CD14-positive monocyte (primary cell): ENCODE results near the gene DCTN2. TPM values are rescaled to one million over a fixed set of nuclear protein-coding genes. Genes with fewer than 3 reads are reported as not detected.

Experiments
- DNase-seq, 3 donors: peaks; one replicate each; pipeline ENCODE4 v3.0.0-alpha.2; 2011 to 2022
- H2AFZ ChIP-seq: 2 replicates; pipeline ENCODE4 v1.6.0; 2012; ENCODE audit warnings: mild to moderate bottlenecking, low read depth, low read length, inconsistent platforms; ENCODE audit not compliant: insufficient read depth, poor library complexity, severe bottlenecking
- H3K27ac ChIP-seq, 2 donors: 1 replicate in 1 of 2; 2 replicates in 1 of 2; pipeline ENCODE4 v1.5.1; 2012 to 2013; ENCODE audit warnings: low read length in 2 of 2, control low read depth in 1 of 2, inconsistent platforms in 1 of 2, low read depth in 1 of 2, mild to moderate bottlenecking in 1 of 2
- H3K27me3 ChIP-seq, 2 donors: one replicate each; pipeline versions ENCODE4 v1.6.0 to v1.6.1; 2011 to 2013; ENCODE audit warnings: low read length in 2 of 2; ENCODE audit not compliant: control insufficient read depth in 2 of 2, insufficient read depth in 2 of 2
- H3K36me3 ChIP-seq, 2 donors: replicated peaks in 1 of 2; 1 replicate in 1 of 2; 2 replicates in 1 of 2; pipeline versions ENCODE4 v1.5.1 to v1.6.1; 2012 to 2013; ENCODE audit warnings: low read length in 2 of 2, control low read depth in 1 of 2, inconsistent platforms in 1 of 2, mild to moderate bottlenecking in 1 of 2; ENCODE audit not compliant: insufficient read depth in 2 of 2, control insufficient read depth in 1 of 2
- H3K4me1 ChIP-seq, 2 donors: 1 replicate in 1 of 2; 2 replicates in 1 of 2; pipeline versions ENCODE4 v1.5.1 to v1.6.1; 2012 to 2013; ENCODE audit warnings: low read length in 2 of 2, control low read depth in 1 of 2, inconsistent platforms in 1 of 2, mild to moderate bottlenecking in 1 of 2, moderate library complexity in 1 of 2; ENCODE audit not compliant: insufficient read depth in 2 of 2, control insufficient read depth in 1 of 2
- H3K4me2 ChIP-seq: replicated peaks from 2 replicates; pipeline ENCODE3; 2012; ENCODE audit warnings: low read length, moderate library complexity, mild to moderate bottlenecking; ENCODE audit not compliant: poor library complexity, severe bottlenecking; ENCODE audit errors: extremely low read depth
- H3K4me3 ChIP-seq, 3 experiments: fragments of 200-600 bp in 1 of 3; sonication (generic) in 1 of 3; replicated peaks in 1 of 3; 1 replicate in 2 of 3; 2 replicates in 1 of 3; pipeline ENCODE4 v1.5.1; 2011 to 2013; ENCODE audit warnings: low read length in 3 of 3, mild to moderate bottlenecking in 3 of 3, control low read depth in 2 of 3, low read depth in 2 of 3, inconsistent platforms in 1 of 3, moderate library complexity in 1 of 3
- H3K79me2 ChIP-seq: 2 replicates; pipeline ENCODE4 v1.6.0; 2012; ENCODE audit warnings: mild to moderate bottlenecking, control low read depth, inconsistent platforms, low read length, moderate library complexity; ENCODE audit not compliant: insufficient read depth
- H3K9ac ChIP-seq: 2 replicates; pipeline ENCODE4 v1.6.0; 2017; ENCODE audit warnings: low read length, mild to moderate bottlenecking; ENCODE audit not compliant: insufficient read depth, poor library complexity, severe bottlenecking
- H3K9me3 ChIP-seq, 2 donors: replicated peaks in 1 of 2; 1 replicate in 1 of 2; 2 replicates in 1 of 2; pipeline versions ENCODE4 v1.5.1 to v1.6.1; 2012 to 2013; ENCODE audit warnings: low read length in 2 of 2, control low read depth in 1 of 2; ENCODE audit not compliant: control insufficient read depth in 1 of 2, insufficient read depth in 1 of 2
- H4K20me1 ChIP-seq: 2 replicates; pipeline ENCODE4 v1.6.0; 2012; ENCODE audit warnings: mild to moderate bottlenecking, low read length, control low read depth, moderate library complexity; ENCODE audit not compliant: insufficient read depth
- H3K27ac Mint-ChIP-seq, 7 donors: one replicate each; pipeline ENCODE4 v1.8.0; 2020; ENCODE audit warnings: mild to moderate bottlenecking in 7 of 7, mixed read lengths in 7 of 7, moderate library complexity in 6 of 7, inconsistent platforms in 2 of 7
- H3K27me3 Mint-ChIP-seq, 3 donors: one replicate each; pipeline ENCODE4 v1.8.0; 2021 to 2022; ENCODE audit warnings: low read depth in 3 of 3, mild to moderate bottlenecking in 3 of 3, mixed read lengths in 3 of 3, moderate library complexity in 3 of 3, inconsistent platforms in 1 of 3
- H3K36me3 Mint-ChIP-seq, 2 donors: one replicate each; pipeline ENCODE4 v1.8.0; 2020; ENCODE audit warnings: mixed read lengths in 2 of 2, inconsistent platforms in 1 of 2, mild to moderate bottlenecking in 1 of 2
- H3K4me1 Mint-ChIP-seq: one replicate; pipeline ENCODE4 v1.8.0; 2020; ENCODE audit warnings: mild to moderate bottlenecking, mixed read lengths
- H3K4me3 Mint-ChIP-seq, 2 donors: one replicate each; pipeline ENCODE4 v1.8.0; 2020; ENCODE audit warnings: mild to moderate bottlenecking in 2 of 2, mixed read lengths in 2 of 2, moderate library complexity in 1 of 2
- H3K9me3 Mint-ChIP-seq, 7 donors: one replicate each; pipeline ENCODE4 v1.8.0; 2020 to 2022; ENCODE audit warnings: mixed read lengths in 7 of 7, mild to moderate bottlenecking in 6 of 7, moderate library complexity in 6 of 7, inconsistent platforms in 2 of 7
- WGBS: methylation state at CpG from one replicate; pipeline ENCODE4 v1.1.5; 2013; ENCODE audit warnings: missing lambda C conversion rate; ENCODE audit not compliant: insufficient coverage; 5-methylcytosine and 5-hydroxymethylcytosine counted together
- intact Hi-C, 2 donors: fragments of 100-400 bp; cut with micrococcal nuclease; formaldehyde crosslinking; loops; one replicate each; pipeline versions ENCODE4 v1.15.0 to v1.15.1; 2023
- polyA plus RNA-seq, 3 donors: library from polyadenylated mRNA; depleted of rRNA in 1 of 3; unstranded in 2 of 3; stranded (reverse) in 1 of 3; fragments of 300-500 nt in 2 of 3; fragments of >200 nt in 1 of 3; fragmentation: Illumina TruSeq in 2 of 3; gene quantifications; 1 replicate in 2 of 3; 2 replicates in 1 of 3; pipeline ENCODE4 v1.2.3, GENCODE V29; 2012 to 2021
- TF ChIP-seq, protein P1 (sequence below): fragments of 200-600 bp; IDR thresholded peaks from one replicate; pipeline ENCODE4 v1.8.0; 2022; ENCODE audit warnings: antibody characterized with exemption, mild to moderate bottlenecking

The DCTN2 gene
- polyA plus RNA-seq, 3 donors: 72.8 to 94.5 (median 82.2) TPM

- H3K4me3 Mint-ChIP-seq: no peak overlapping the region
- Histone ChIP-seq H3K9ac (no peak overlapping the region), H3K36me3 (no peaks in the 10 kb centered on the region), H3K4me3 (no peak overlapping the region), H3K4me2 (no peak overlapping the region), H2AFZ (no peak overlapping the region), H3K27ac (no peak overlapping the region), H4K20me1 (no peaks in the 10 kb centered on the region), H3K79me2 (no peaks in the 10 kb centered on the region), H3K9me3 (no peaks in the 10 kb centered on the region), H3K27me3 (peaks cover 17 to 21% of the 10 kb centered on the region in 2 donors), H3K4me1 (peaks cover 4 to 6% of the 10 kb centered on the region in 2 donors)
- peaks cover 0 to 11% (median 0%) of the 10 kb centered on the region in 7 donors for H3K9me3 Mint-ChIP-seq
- TF ChIP-seq, protein P1, sequence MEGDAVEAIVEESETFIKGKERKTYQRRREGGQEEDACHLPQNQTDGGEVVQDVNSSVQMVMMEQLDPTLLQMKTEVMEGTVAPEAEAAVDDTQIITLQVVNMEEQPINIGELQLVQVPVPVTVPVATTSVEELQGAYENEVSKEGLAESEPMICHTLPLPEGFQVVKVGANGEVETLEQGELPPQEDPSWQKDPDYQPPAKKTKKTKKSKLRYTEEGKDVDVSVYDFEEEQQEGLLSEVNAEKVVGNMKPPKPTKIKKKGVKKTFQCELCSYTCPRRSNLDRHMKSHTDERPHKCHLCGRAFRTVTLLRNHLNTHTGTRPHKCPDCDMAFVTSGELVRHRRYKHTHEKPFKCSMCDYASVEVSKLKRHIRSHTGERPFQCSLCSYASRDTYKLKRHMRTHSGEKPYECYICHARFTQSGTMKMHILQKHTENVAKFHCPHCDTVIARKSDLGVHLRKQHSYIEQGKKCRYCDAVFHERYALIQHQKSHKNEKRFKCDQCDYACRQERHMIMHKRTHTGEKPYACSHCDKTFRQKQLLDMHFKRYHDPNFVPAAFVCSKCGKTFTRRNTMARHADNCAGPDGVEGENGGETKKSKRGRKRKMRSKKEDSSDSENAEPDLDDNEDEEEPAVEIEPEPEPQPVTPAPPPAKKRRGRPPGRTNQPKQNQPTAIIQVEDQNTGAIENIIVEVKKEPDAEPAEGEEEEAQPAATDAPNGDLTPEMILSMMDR: no peak
- no peak overlapping the region for H3K27ac Mint-ChIP-seq
- H3K36me3 Mint-ChIP-seq: peaks cover 4 to 5% of the 10 kb centered on the region in 2 donors
- DNase-seq: no peak
- peaks cover 27 to 36% (median 28%) of the 10 kb centered on the region in 3 donors for H3K27me3 Mint-ChIP-seq
- WGBS: no CpG with 5 or more reads among the region's 1 CpG
- peaks cover 7% of the 10 kb centered on the region for H3K4me1 Mint-ChIP-seq
- intact Hi-C loops: loop anchor here in 1 of 2 donors (5.0 kb wide), 1 partner anchor 193 kb away; no protein-coding TSS in a partner anchor
These were observed 7.9 kb upstream of the DCTN2 start for GRCh38 chr12:57554897-57555296.

DNA sequence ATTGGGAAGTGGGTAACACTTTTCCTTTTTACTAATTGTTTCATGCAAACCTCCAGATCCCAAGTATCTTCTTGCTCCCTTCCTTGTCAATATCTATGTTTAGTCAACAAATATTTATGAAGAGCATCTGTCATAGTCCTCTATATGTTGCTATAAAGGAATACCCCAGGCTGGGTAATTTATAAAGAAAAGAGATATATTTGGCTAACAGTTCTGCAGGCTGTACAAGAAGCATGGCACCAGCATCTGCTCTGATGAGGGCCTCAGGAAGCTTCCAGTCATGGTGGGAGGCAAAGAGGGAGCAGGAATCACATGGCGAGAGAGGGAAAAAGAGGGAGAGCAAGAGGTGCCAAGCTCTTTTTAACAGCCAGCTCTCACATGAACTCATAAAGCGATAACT, 7.5 kb upstream of the DCTN2 start:
- H3K9me3 Mint-ChIP-seq: peaks cover 0 to 11% (median 0%) of the 10 kb centered on the region in 7 donors
- no peaks in the 10 kb centered on the region for H4K20me1 ChIP-seq
- peaks cover 4 to 10% of the 10 kb centered on the region in 2 donors for H3K4me1 ChIP-seq
- no peak for DNase-seq
- H3K4me2 ChIP-seq: no peak overlapping the region
- TF ChIP-seq, protein P1: no peak
- peaks cover 30 to 40% (median 33%) of the 10 kb centered on the region in 3 donors for H3K27me3 Mint-ChIP-seq
- H3K27ac ChIP-seq: no peak overlapping the region
- H3K27me3 ChIP-seq: peaks cover 19 to 24% of the 10 kb centered on the region in 2 donors
- H3K36me3 ChIP-seq: no peaks in the 10 kb centered on the region
- no peaks in the 10 kb centered on the region for H3K79me2 ChIP-seq
- no peaks in the 10 kb centered on the region for H3K9me3 ChIP-seq
- no CpG with 5 or more reads among the region's 2 CpGs for WGBS
- intact Hi-C loops: no loop called here
- peaks cover 8% of the 10 kb centered on the region for H3K4me1 Mint-ChIP-seq
- H3K9ac ChIP-seq: no peak overlapping the region
- H3K4me3 Mint-ChIP-seq: peak overlapping the region in 1 of 2 donors; percentile 21
- no peak overlapping the region for H2AFZ ChIP-seq
- H3K4me3 ChIP-seq: no peak overlapping the region
- H3K36me3 Mint-ChIP-seq: peaks cover 4 to 5% of the 10 kb centered on the region in 2 donors
- no peak overlapping the region for H3K27ac Mint-ChIP-seq
